Activated gamma-delta T cell (primary cell): ENCODE data around the gene UNKL.
"Not testable (repeated sequence)": the region's sequence is repeated elsewhere in the genome, so short reads cannot be mapped to it uniquely, and the experiment has no call there.

Experiments
- DNase-seq: peaks from one replicate; lab custom pipeline; 2025; lab: John Stamatoyannopoulos, UW

UNKL gene

GRCh38 chr16:1337486-1337885, 77.0 kb downstream of the UNKL start:
- DNase-seq: no peak

- DNase-seq: no peak
Measured at GRCh38 chr16:1336619-1337018, 77.9 kb downstream of the UNKL start.

- DNase-seq: no peak
Measured at GRCh38 chr16:1335996-1336395, 78.5 kb downstream of the UNKL start.

- DNase-seq: no peak
Measured at GRCh38 chr16:1335211-1335971, 79.1 kb downstream of the UNKL start.

GRCh38 chr16:1334739-1335138, 79.8 kb downstream of the UNKL start:
- no peak for DNase-seq

- DNase-seq: no peak
Measured at GRCh38 chr16:1333854-1334700, 80.4 kb downstream of the UNKL start.

- peak; percentile 51 for DNase-seq
Measured at GRCh38 chr16:1333149-1333812, 81.2 kb downstream of the UNKL start, which contains the start of gene BAIAP3. Gene BAIAP3, plus strand, starts transcription at chr16:1333645. Its CDS starts 4,905 bp downstream, at chr16:1338550.

GRCh38 chr16:1332618-1333148, 81.8 kb downstream of the UNKL start:
- no peak for DNase-seq

- DNase-seq: no peak
Measured at GRCh38 chr16:1331712-1332617, 82.5 kb downstream of the UNKL start.

GRCh38 chr16:1330931-1331711, 83.4 kb downstream of the UNKL start:
- DNase-seq: no peak

- DNase-seq: no peak
Measured at GRCh38 chr16:1330260-1330914, 84.1 kb downstream of the UNKL start.

- not testable (repeated sequence) for DNase-seq
Measured at GRCh38 chr16:1328961-1329360, 85.5 kb downstream of the UNKL start.

GRCh38 chr16:1328136-1328535, 86.4 kb downstream of the UNKL start:
- not testable (repeated sequence) for DNase-seq

- DNase-seq: no peak
Measured at GRCh38 chr16:1327619-1327947, 86.9 kb downstream of the UNKL start.

GRCh38 chr16:1326946-1327618, 87.4 kb downstream of the UNKL start:
- DNase-seq: no peak

- no peak for DNase-seq
Measured at GRCh38 chr16:1326391-1326790, 88.1 kb downstream of the UNKL start.

- DNase-seq: no peak
Measured at GRCh38 chr16:1325673-1326371, 88.7 kb downstream of the UNKL start.

GRCh38 chr16:1325261-1325660, 89.2 kb downstream of the UNKL start:
- DNase-seq: no peak
